ENCODE data around the gene XRCC2.

The XRCC2 gene

DNA sequence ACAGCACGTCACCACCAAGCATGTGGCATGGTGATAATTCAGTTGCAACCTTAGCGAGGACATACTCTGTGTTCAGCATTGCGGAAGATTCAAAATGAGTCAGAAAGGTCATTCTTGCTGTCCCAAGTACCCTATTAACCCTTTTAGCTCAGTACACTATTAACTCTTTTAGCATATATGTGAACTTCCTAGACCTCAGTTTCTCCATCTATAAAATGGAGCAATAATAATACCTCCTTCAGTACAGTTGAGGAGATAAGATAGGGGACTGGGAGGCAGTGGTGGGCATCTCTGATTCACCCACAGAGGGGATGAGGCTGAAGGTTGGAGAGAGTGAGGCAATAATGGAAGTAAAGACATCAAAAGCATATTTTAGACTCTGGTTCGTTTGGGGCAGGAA lies 67.3 kb downstream of the XRCC2 start:
- Histone ChIP-seq H3K36me3 (ENCODE audit: control insufficient read depth, insufficient read depth, low read length) (no peaks in the 10 kb centered on the region), H3K27me3 (ENCODE audit: control insufficient read depth, insufficient read depth, low read length) (no peaks in the 10 kb centered on the region), H3K9me3 (ENCODE audit: control insufficient read depth, insufficient read depth, low read length) (no peaks in the 10 kb centered on the region; the same call in 1 of the 2 replicates), H3K4me3 (ENCODE audit: low read depth, low read length) (no peak overlapping the region), H3K9ac (ENCODE audit: low read depth, low read length) (no peak overlapping the region), H3K4me1 (ENCODE audit: control insufficient read depth, insufficient read depth, low read length) (no peaks in the 10 kb centered on the region), H3K27ac (ENCODE audit: low read depth, low read length) (no peak overlapping the region)

DNA sequence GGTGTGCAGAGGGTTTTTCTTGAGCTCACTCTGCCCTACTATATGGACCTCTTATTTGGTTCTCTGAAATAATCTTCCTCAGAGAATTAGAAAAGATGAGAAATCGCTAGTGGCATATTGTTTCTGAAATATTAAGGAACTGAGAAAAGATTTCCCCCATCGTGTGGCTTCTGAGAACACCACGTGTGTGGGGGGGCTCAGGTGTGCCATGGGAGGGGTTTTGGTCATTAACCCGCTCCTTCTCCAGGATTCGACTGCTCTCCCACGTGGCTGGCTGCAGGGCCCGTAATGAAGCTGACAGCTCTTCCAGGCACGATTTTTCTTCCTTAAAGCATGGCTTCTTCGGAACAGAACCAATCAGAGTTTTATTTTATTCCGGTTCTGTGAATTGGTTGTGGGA lies 67.7 kb downstream of the XRCC2 start:
- Histone ChIP-seq H3K9me3 (ENCODE audit: control insufficient read depth, insufficient read depth, low read length) (no peaks in the 10 kb centered on the region; the same call in 1 of the 2 replicates), H3K4me3 (ENCODE audit: low read depth, low read length) (no peak overlapping the region), H3K36me3 (ENCODE audit: control insufficient read depth, insufficient read depth, low read length) (no peaks in the 10 kb centered on the region), H3K9ac (ENCODE audit: low read depth, low read length) (no peak overlapping the region), H3K4me1 (ENCODE audit: control insufficient read depth, insufficient read depth, low read length) (no peaks in the 10 kb centered on the region), H3K27me3 (ENCODE audit: control insufficient read depth, insufficient read depth, low read length) (no peaks in the 10 kb centered on the region), H3K27ac (ENCODE audit: low read depth, low read length) (no peak overlapping the region)

DNA sequence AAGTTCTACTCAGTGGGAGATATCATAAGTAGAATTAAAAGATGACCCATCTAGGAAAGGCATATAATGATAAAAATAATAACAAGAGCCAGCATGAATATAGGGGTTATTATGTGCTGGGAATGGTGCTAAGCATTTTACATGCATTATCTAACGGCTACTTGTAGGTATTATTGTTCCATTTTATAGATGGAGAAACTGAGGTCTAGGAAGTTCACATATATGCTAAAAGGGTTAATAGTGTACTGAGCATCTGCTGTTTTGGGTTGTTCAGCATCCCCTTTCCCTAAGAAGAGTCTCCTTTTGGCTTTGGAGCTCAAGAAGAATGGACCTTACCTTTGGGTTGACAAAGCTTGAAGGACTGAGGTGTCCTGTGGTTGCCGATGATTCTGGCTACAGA lies 68.9 kb downstream of the XRCC2 start:
- Histone ChIP-seq H3K4me3 (ENCODE audit: low read depth, low read length) (no peak overlapping the region), H3K4me1 (ENCODE audit: control insufficient read depth, insufficient read depth, low read length) (no peaks in the 10 kb centered on the region)

DNA sequence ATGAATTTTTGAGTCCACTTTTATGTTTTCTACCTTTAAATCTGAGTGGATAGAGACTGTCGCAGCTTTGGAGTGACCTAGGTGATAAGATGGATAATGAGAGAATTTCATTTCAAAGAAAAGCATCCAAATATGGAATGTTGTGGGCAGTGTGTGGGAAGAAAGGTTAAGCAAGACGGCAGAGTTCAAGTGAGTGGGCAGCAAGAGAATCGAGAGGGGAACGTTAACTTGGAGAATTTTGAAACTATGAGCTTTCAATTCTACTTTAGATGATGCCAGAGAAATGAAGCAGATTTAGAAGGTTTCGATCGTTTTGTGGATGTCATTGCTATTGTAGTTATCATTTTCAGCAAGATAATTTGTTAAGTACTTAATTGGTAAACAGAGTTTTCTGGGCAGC lies 73.0 kb downstream of the XRCC2 start:
- Histone ChIP-seq H3K9me3 (ENCODE audit: control insufficient read depth, insufficient read depth, low read length) (no peaks in the 10 kb centered on the region), H3K36me3 (ENCODE audit: control insufficient read depth, insufficient read depth, low read length) (no peaks in the 10 kb centered on the region), H3K4me3 (ENCODE audit: low read depth, low read length) (no peak overlapping the region), H3K4me1 (ENCODE audit: control insufficient read depth, insufficient read depth, low read length) (no peaks in the 10 kb centered on the region), H3K9ac (ENCODE audit: low read depth, low read length) (no peak overlapping the region), H3K27ac (ENCODE audit: low read depth, low read length) (no peak overlapping the region), H3K27me3 (ENCODE audit: control insufficient read depth, insufficient read depth, low read length) (no peaks in the 10 kb centered on the region)

More for the DNA sequence above, 68.9 kb downstream of the XRCC2 start:
- H3K27me3 ChIP-seq (ENCODE audit: control insufficient read depth, insufficient read depth, low read length): no peaks in the 10 kb centered on the region
- H3K9me3 ChIP-seq (ENCODE audit: control insufficient read depth, insufficient read depth, low read length): no peaks in the 10 kb centered on the region
- H3K36me3 ChIP-seq (ENCODE audit: control insufficient read depth, insufficient read depth, low read length): no peaks in the 10 kb centered on the region
- no peak overlapping the region for H3K9ac ChIP-seq (ENCODE audit: low read depth, low read length)
- H3K27ac ChIP-seq (ENCODE audit: low read depth, low read length): no peak overlapping the region

DNA sequence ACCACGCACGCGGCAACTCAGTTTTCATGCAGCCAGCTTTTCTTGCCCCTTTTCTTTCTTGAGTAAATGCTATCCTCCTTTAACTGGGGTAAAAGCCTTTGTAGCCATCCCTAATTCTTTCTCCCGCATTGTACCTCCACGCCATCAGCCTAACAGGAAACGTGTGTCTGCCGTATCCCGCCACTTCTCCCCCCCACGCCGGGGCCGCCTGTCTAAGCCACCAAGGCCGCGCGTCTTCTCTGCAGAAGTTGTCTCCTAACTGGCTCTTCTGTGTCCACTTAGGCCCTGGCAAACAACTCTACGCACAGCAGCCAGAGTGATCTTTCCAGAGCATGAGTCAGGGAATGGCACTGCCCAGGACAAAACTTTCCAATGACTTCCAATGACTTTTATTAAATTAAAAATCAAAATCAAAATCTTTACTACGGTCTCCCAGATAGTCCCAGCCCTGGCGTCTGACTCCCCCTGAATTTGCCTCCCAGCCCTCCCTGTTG lies 74.6 kb downstream of the XRCC2 start:
- Histone ChIP-seq H3K9me3 (ENCODE audit: control insufficient read depth, insufficient read depth, low read length) (no peaks in the 10 kb centered on the region), H3K4me3 (ENCODE audit: low read depth, low read length) (no peak overlapping the region), H3K27me3 (ENCODE audit: control insufficient read depth, insufficient read depth, low read length) (no peaks in the 10 kb centered on the region), H3K9ac (ENCODE audit: low read depth, low read length) (no peak overlapping the region), H3K27ac (ENCODE audit: low read depth, low read length) (no peak overlapping the region), H3K4me1 (ENCODE audit: control insufficient read depth, insufficient read depth, low read length) (no peaks in the 10 kb centered on the region), H3K36me3 (ENCODE audit: control insufficient read depth, insufficient read depth, low read length) (no peaks in the 10 kb centered on the region)

DNA sequence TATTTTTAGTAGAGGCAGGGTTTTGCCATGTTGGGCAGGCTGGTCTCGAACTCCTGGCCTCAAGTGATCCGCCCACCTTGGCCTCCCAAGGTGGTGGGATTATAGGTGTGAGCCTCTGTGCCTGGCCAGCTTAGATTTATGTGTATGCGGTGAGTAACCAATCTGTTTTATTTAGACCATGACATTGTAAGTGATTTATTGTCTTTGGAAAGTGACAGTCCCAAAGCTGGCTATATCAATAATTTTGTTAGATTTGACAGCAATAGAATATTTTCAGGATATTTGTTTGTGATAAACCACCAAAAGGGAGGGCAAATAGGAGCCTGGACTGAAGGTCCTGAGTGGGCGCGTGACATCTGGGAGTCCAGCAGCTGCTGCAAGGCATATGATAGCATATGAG lies 75.7 kb downstream of the XRCC2 start:
- no peaks in the 10 kb centered on the region for H3K4me1 ChIP-seq (ENCODE audit: control insufficient read depth, insufficient read depth, low read length)
- H3K27me3 ChIP-seq (ENCODE audit: control insufficient read depth, insufficient read depth, low read length): no peaks in the 10 kb centered on the region
- no peak overlapping the region for H3K9ac ChIP-seq (ENCODE audit: low read depth, low read length)
- H3K9me3 ChIP-seq (ENCODE audit: control insufficient read depth, insufficient read depth, low read length): no peaks in the 10 kb centered on the region
- H3K36me3 ChIP-seq (ENCODE audit: control insufficient read depth, insufficient read depth, low read length): no peaks in the 10 kb centered on the region
- no peak overlapping the region for H3K4me3 ChIP-seq (ENCODE audit: low read depth, low read length)
- no peak overlapping the region for H3K27ac ChIP-seq (ENCODE audit: low read depth, low read length)

DNA sequence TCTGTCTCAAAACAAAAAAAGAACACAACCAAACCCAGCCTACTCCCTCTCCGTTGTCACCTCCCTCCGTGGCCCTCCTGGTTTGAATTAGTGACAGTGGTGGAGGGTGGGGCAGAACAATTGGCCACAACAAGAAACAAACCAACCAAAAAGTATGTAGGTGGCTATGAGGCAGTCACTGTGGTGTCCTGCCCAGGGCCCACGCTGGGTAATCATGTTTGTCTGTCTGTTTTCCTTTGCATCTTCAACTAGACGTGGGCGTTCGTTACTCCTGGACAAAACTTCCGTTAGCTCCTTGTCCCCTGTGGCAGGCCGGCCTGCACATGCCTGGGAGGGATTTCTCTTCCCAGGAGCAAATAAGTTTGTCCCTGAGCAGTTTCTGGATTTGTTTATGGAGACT lies 78.4 kb downstream of the XRCC2 start:
- H3K4me3 ChIP-seq (ENCODE audit: low read depth, low read length): no peak overlapping the region

DNA sequence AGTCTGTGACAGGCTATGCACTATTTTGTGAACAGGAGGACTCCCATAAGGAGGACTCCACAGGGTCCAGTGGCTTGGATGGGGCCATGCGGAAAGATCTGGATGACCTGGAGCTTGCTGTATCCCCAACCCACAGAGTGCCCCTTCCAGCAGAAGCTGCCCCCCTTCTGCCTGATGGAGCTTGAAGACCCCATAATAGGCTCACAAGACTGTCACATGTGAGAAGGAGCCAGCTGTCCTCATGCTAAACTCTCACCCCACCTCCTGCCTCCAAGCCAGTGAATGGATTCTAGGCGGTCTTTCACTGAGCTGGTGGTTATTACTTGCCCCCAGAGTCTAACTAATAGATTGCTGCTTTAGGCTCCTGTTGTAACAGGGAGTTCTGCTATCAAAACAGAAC lies 79.1 kb downstream of the XRCC2 start:
- H3K4me1 ChIP-seq (ENCODE audit: control insufficient read depth, insufficient read depth, low read length): peaks cover 3% of the 10 kb centered on the region; the same call in 1 of the 2 replicates
- H3K4me3 ChIP-seq (ENCODE audit: low read depth, low read length): no peak overlapping the region
- no peak overlapping the region for H3K9ac ChIP-seq (ENCODE audit: low read depth, low read length)
- no peak overlapping the region for H3K27ac ChIP-seq (ENCODE audit: low read depth, low read length)
- no peaks in the 10 kb centered on the region for H3K36me3 ChIP-seq (ENCODE audit: control insufficient read depth, insufficient read depth, low read length)
- no peaks in the 10 kb centered on the region for H3K27me3 ChIP-seq (ENCODE audit: control insufficient read depth, insufficient read depth, low read length)
- no peaks in the 10 kb centered on the region for H3K9me3 ChIP-seq (ENCODE audit: control insufficient read depth, insufficient read depth, low read length)

More for the DNA sequence above, 78.4 kb downstream of the XRCC2 start:
- Histone ChIP-seq H3K9ac (ENCODE audit: low read depth, low read length) (no peak overlapping the region), H3K9me3 (ENCODE audit: control insufficient read depth, insufficient read depth, low read length) (no peaks in the 10 kb centered on the region), H3K27ac (ENCODE audit: low read depth, low read length) (no peak overlapping the region), H3K27me3 (ENCODE audit: control insufficient read depth, insufficient read depth, low read length) (no peaks in the 10 kb centered on the region), H3K4me1 (ENCODE audit: control insufficient read depth, insufficient read depth, low read length) (no peaks in the 10 kb centered on the region), H3K36me3 (ENCODE audit: control insufficient read depth, insufficient read depth, low read length) (no peaks in the 10 kb centered on the region)
